CD4-positive, alpha-beta T cell treated with Interleukin-17A for 1 hour (primary cell): ENCODE data around the gene SLCO2A1.

Experiments used
- DNase-seq: peaks from one replicate; pipeline ENCODE4 v3.0.0-alpha.2; 2020

SLCO2A1 gene

GRCh38 chr3:134033315-134033996, 3.7 kb upstream of the SLCO2A1 start:
- no peak for DNase-seq

DNA sequence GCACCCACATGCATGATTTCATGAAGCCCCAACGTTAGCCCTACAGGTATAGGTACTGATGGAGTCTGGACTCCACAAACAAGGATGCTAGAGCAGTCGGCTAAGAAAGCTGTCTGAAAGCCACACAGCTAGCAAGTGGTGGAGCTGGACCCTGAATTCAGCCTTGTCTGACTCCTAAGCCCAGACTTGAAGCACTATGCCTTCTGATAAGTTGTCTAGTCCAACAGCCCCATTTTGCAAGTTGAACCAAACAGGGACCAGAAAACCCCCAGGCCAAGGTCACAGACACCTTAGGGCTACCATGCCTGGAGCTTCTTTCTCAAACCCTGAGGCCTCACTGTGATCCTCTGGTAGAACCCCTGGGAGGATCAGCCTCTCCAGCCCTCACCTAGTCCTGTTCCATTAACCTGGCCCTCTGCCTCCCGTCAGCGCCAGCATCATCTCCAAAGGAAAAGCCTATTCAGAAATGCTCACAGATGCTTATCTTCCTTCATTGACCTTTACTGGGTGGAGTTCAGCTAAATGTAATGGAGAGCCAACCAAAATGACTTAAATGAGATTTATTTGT, 1.7 kb upstream of the SLCO2A1 start:
- no peak for DNase-seq

DNA sequence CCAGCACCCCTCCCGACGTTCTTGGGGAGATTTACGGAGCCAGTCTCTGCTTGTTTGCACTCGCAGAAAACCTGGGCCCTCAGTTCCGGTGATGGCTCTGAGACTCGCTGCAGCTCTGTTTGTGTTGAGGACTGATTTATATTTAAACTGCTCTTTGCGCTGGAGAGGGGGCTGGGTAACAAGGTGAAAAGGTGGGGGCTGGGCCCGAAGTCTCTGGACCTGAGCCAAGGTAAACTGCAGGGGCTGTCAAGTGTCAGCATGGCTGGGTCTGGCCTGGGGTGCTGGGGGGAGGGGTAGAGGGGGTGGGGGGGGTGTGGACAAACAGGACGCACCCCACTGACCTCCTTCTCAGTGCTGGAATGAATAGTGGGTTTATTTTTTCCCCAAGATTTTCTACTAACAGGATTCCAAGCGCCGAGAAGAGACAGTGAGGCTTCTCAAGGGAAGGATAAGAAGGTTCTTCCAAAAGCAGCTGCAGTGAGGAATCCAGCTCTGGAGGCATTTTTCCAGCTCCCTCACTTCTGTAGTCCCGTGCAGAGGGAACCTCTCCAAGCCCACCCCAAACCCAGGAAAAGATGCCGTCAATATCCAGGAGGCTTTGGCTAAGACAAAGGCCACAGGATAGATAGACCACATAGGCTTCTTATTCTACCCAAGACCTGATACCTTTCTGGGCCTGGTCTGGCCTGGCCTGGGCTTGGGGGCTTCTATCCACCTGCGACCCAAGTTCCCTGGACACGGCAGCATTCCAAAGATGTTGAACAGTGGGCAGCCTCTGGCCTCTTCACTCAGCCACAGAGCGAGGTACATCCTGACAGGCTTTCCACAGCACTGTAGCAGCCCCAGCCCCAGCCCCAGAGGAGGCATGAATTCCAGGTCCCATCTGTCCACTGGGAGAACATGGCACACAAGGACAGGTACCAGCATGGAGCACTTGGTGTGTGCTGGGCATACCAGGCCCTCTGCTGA, 938 bp upstream of the SLCO2A1 start:
- no peak for DNase-seq

DNA sequence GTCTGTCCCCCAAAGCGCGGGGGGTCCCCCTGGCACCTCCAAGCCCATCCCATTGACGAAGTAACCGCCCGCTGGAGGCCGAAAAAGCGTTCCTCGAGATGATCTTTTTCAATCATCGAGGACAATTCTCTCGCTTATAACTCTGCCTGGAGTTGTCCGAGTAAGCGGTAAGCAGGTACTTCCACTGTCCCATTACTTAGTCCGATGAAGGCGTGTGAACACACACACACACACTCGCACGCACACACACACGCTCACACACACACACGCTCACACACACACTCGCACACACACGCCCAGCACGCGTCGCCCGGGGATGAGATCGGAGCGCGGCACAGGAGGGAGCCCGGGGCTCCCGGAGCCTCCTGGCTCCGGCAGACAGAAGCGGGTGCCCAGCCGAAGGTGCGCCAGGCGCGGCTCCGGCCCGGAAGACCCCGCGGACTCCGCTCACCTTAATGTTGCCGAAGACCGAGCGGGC, 430 bp downstream of the SLCO2A1 start:
- DNase-seq: no peak

DNA sequence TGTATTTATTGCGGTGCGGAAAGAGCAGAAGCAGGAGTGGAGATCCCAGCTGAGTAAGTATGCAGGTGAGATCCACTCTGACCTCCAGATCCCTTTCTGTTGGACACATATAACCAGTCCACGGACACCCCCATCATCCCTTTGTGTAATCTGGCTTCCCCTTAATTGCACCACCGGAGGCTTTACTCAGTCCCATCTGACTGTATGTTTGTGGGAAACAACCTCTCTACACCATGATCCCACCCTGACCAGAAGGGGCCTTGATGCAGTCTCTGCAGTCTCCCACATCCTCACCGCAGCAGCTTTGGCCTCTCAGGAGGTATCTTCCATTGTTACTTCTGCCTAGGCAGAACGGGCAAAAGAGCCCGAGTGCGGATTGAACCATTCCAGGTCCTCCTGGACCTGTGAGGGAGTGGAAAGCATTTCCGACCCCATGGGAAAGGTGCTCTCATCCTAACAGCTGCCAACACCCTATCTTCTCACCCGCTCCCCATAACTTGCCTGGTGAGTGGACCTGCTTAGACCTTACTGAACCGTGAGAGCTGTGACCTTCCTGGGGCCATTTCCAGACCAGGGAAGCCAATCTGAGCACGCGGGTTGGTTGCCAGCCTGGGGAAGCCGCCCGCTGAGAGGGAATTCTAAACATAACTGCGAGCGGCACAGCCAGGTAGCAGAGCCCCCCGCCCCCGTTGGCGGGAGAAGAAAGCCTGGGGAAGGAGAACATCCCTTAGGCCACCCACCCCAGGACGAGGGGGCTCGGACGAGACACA, 1.1 kb downstream of the SLCO2A1 start:
- no peak for DNase-seq

DNA sequence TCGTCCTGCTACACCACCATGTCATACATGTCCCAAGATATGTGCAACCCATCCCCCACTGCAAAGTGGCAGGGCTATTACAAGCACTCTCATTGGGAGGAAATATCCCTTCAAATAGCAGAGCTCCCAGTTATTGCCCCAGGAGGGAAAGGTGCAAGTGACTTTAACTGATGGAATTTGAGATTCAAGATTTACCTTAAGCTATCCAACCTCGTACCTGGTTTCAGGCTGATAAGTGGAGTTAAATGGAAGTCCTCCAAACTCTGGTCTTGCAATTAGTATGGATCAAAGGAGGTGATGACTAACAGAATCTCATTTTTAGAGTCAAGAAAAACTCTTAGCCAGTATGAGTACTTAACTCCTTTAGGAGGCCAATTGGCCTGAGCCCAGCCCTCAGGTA, 2.1 kb downstream of the SLCO2A1 start:
- DNase-seq: no peak

DNA sequence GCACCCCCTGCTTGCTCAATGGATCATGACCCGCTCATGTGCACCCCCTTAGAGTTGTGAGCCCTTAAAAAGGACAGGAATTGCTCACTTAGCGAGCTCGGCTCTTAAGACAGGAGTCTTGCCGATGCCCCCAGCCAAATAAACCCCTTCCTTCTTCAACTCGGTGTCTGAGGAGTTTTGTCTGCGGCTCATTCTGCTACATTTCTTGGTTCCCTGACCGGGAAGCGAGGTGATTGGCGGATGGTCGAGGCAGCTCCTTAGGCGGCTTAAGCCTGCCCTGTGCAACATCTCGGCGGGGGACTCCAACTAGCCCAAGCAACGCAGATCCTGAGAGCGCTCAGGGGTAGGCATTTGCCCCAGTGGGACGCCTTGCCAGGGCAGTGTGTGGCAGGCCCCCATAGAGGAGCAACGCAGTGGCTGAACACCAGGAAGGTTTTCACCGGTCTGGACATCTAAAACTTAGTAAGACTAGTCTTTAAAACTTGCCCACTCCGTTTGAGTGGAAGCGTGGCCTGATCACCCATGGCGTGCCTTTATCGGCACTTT, 9.5 kb downstream of the SLCO2A1 start:
- DNase-seq: no peak

DNA sequence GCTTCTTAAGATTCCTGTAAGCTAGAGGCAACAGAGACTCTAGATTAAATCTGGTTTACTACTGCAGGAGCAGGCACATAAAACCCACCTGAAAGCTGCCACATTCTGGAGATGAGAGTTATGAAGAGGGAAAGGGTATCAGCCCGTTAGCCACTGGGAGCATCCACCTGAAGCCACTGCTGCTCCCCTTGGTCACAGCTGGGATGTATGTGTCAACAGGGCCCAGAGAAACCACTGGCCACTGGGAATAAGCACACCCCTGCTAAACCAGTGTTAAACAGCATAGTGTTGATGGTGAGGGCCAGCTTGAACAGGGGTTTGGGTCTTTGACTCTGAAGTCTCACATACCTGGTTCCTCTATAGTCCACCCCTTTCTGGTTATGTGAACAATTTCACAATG, 10.9 kb downstream of the SLCO2A1 start:
- no peak for DNase-seq

DNA sequence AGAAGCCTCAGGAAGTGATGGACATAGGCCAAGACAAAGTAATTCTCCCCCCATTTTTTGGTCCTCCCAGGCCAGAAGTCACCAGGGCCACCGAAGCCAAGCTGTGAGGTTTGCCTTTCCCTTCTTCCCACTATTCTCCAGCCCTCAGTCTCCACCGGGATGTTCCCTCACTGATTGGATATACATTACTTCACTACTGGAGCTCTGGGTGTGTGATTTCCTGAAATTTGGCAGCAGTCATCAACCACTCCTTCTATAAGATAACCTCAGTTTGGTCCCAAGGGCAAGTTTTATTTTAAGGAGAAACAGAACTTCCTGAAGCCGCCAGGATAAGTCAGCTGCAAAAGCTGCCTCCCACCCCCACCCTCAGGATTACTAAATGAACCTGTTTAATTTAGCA, 11.3 kb downstream of the SLCO2A1 start:
- DNase-seq: no peak

DNA sequence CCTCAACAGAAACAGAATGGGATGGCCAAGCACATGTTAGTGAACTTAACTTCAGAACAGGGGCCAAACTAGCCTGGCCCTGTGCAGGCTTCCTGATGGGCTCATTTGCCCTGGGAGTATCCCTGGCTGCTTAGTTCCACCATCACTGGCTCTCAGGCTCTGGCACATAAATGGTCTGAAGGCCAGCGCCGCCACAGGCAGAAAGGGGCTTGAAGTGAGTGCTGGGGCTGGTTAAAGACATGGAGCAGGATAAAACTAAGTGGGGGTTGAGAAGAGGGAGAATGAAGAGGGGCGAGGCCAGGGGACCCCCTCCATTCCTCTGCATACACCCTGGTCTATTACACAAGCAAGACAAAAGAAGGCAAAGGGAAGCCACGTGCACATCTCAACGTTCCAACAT, 12.2 kb downstream of the SLCO2A1 start:
- DNase-seq: no peak

DNA sequence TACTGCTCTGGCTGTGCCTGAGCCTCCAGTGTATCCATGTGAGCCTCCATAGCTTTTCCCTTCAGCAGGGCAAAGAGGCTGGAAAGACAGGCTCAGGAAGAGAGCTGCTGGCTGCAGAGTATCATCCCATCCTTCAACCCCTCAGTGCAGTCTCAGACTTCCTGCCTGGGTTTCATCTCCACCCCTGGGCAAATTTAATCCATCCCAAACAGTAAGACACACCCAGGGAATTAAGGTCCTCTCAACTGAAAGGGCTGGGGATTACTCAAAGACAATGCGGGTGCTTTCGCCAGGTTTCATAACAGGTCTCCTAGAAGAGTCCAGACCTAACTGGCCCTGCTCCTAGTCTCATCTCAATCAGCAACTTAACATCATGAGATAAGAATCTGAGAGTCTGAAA, 15.5 kb downstream of the SLCO2A1 start:
- DNase-seq: no peak

GRCh38 chr3:134013280-134013679, 16.4 kb downstream of the SLCO2A1 start:
- no peak for DNase-seq

GRCh38 chr3:134009345-134010000, 20.3 kb downstream of the SLCO2A1 start:
- DNase-seq: no peak

DNA sequence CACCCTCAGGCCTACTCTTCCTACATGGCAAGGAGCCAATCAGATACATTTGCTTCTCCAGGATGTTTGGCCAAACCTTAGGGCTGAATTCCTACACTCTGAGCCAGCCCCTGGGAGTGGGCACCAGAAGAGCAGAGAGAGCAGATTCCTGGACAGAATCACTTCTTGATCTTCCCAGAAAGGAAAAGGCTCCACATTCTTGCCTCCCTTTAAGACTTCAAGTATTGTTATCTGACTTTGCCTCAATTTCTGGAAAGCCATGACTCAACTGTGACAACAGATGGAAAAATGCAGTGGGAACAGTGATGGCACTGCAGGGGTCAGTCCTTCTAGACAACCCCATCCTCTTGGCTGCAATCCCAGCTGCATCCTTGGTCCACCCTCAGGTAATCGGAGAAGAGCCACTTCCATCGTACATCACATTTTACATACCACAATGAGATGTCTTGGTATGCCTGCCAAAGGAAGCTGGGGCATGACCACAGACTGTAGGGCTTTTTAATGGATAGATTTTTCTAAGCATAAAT, 21.0 kb downstream of the SLCO2A1 start:
- no peak for DNase-seq

DNA sequence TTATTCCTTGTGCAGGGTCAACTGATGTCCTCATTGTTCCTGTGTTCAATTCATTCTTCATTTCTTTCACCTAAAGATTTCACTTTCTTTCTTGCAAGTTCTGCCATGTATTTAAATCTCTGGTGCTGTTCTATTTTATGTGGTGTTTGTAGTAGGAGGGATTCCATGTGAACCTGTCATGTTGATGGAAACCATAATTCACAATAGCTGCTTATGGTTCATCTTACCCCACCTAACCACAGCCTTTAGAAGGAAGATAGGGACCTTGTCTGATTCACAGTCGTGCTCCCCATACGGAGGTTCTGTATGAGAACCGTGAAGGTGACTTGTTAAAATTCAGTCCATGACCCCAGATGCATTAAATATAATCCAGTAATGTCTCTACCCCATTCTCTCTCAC, 21.9 kb downstream of the SLCO2A1 start:
- no peak for DNase-seq

DNA sequence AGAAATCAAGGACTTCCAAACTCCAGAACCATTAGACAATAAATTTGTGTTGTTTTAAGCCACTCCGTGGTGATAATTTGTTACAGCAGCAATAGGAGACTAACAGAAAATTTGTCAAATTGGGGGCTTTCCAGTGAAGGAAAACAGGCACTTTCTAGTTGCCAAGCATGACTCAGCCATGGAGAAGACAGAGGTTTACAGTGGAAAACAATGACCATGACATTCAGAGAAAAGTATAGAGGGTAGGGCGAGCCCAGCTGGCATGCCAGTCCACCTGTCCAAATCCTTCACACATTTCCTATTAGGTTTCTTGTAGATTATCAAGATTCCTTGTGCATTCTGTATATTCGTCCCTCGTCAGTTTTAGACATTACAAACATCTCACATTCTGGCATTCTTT, 24.9 kb downstream of the SLCO2A1 start:
- no peak for DNase-seq

DNA sequence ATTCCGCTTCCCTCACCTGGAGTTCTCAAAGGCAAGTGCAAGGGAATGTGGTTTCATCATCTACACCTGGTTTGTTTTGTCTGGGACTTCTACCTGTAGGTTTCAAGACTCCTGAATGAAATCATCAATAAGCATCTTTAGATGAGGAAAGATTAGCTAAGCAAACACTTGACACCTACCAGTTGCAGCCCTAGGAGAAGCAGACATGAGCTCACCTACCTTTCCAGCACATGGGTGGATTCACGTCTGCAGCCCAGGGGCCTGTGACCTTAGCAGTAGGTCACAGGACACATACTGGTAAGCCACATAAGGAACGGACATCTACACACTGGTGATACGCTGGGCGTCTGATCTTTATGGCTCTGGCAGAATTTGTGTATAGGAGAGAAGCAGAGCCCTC, 26.7 kb downstream of the SLCO2A1 start:
- no peak for DNase-seq

DNA sequence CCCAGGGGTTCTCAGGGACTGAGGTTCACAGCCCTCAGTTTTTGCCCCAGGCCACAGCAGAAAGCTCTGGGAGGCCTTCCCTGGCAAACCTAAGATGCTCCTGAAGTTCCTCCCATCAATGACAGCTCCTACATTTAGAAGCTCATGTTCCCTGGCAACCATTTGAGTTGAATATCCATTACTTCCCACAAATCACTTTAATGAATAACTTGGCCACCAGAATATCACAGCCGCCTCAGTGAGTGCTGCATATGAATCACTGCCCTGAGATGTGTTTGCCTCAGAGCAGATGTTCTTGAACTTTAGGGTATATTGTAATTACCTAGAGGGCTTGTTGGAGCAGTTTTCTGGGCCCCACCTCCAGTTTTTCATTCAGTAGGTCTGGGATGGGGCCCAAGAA, 27.4 kb downstream of the SLCO2A1 start:
- DNase-seq: no peak

GRCh38 chr3:134001251-134001650, 28.5 kb downstream of the SLCO2A1 start:
- DNase-seq: no peak

DNA sequence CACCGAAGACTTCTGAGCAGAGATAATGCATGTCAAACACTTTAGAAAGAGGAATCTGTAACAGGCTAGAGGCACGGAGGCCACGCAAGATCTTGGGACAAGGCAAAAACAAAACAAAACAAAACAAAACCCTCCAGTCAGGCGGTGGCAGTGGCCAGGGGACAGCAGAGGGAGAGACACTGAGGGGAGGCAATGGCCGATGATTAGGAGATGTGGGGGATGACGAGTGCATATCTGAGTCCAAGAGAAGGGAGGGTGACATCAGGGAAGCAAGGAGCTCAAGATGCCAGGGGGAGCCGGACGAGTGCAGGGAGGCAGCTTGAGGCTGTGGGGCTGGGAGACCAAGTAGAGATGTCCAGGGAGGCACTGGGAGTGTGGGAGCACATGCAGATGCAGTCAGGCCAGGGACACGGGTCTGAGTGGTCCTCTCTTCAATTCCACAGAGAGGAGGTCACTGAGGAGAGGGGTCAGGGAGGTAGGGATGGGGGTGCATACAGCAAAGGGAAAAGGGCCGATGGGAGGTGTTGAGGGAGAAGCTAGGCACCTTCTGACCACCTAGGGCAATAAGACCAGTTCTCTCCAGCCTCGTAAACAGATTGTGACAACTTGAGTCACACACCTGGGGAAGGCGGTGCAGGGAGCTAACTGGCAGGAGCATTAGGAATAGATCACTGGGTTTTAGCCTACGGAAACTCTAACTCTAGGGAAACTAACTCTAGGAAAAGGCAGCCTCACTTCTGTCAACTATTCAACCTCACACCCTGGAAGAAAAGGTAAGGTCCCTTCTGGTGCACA, 29.6 kb downstream of the SLCO2A1 start:
- DNase-seq: no peak

- no peak for DNase-seq
Measured at GRCh38 chr3:133998691-133999241, 31.0 kb downstream of the SLCO2A1 start.
